H1 (cell line): ENCODE data around the gene ADGRG1. TPM values are rescaled to one million over a fixed set of nuclear protein-coding genes. Genes with fewer than 3 reads are reported as not detected.

Source experiments
- CHD7 ChIP-seq: fragments of 300-600 bp; sonication (generic); IDR thresholded peaks from 2 replicates; pipeline ENCODE4 v1.7.1; 2012; ENCODE audit warnings: low read length, moderate library complexity, mild to moderate bottlenecking, inconsistent platforms; ENCODE audit not compliant: insufficient replicate concordance
- CREB1 ChIP-seq: IDR thresholded peaks from 2 replicates; pipeline ENCODE4 v1.6.1; 2012; ENCODE audit warnings: inconsistent platforms
- GTF2F1 ChIP-seq: IDR thresholded peaks from 2 replicates; pipeline ENCODE4 v1.6.1; 2012; ENCODE audit warnings: low read depth, low read length, improper control_type of control experiment, borderline replicate concordance
- RBBP5 ChIP-seq: IDR thresholded peaks from 2 replicates; pipeline ENCODE4 v1.7.1; 2012; ENCODE audit warnings: low read depth, mild to moderate bottlenecking, inconsistent platforms, low read length, moderate library complexity, borderline replicate concordance
- polyA plus RNA-seq, 7 experiments: library from polyadenylated mRNA; depleted of rRNA in 3 of 7; stranded (reverse) in 5 of 7; unstranded in 2 of 7; fragments of >200 nt in 5 of 7; fragments of 200-250 nt in 2 of 7; gene quantifications; 1 replicate in 5 of 7; 2 replicates in 1 of 7; 4 replicates in 1 of 7; pipeline versions ENCODE4 v1.2.1 to v1.2.3, GENCODE V29; 2011 to 2013; ENCODE audit warnings: missing spikeins in 2 of 7, mixed read lengths in 2 of 7
- total RNA-seq: library from RNA; stranded (reverse); fragmentation: NEBNext Ultra II Directional; extraction: Animal tissue kit (Norgen Biotek cat#: 25700); gene quantifications from 2 replicates; pipeline ENCODE4 v1.2.1, GENCODE V29; 2021

The ADGRG1 gene
- total and polyA plus RNA-seq, 2 of the 8 experiments (the other 6 are each of a cell fraction or from before 2014, with no cell fraction given) = 1.3 to 2.6 TPM

GRCh38 chr16:57681950-57682728 is 53.7 kb downstream of the ADGRG1 start (continued):
- TF ChIP-seq CHD7 (no peak), RBBP5 (no peak), CREB1 (no peak), GTF2F1 (no peak)
